HepG2 (cell line): Measurements from ENCODE around the gene COPS7B. TPM values are rescaled to one million over a fixed set of nuclear protein-coding genes. Genes with fewer than 3 reads are reported as not detected.
A peak's percentile ranks its signal among the peaks of the same experiment; 100 is the strongest.

Experiments used
- ARID3A ChIP-seq: IDR thresholded peaks from 2 replicates; pipeline ENCODE4 v1.6.1; 2012; ENCODE audit warnings: low read depth, low read length, improper control_type of control experiment
- ATF3 ChIP-seq: sonication (generic); formaldehyde crosslinking; IDR thresholded peaks from 2 replicates; pipeline ENCODE4 v1.4.0; 2020; ENCODE audit warnings: missing genetic modification reagents
- CEBPB ChIP-seq: IDR thresholded peaks from 2 replicates; pipeline ENCODE4 v1.6.1; 2011; ENCODE audit warnings: low read depth, low read length, improper control_type of control experiment, borderline replicate concordance
- CTCF ChIP-seq: sonication (generic); formaldehyde crosslinking; IDR thresholded peaks from 2 replicates; pipeline ENCODE4 v1.5.0; 2020; ENCODE audit warnings: mild to moderate bottlenecking, missing genetic modification reagents, moderate library complexity
- HMGXB4 ChIP-seq, 2 experiments: sonication (generic) in 1 of 2; formaldehyde crosslinking in 1 of 2; IDR thresholded peaks; 2 replicates each; pipeline versions ENCODE4 v1.4.0 to v1.6.1; 2018 to 2020; ENCODE audit warnings: missing genetic modification reagents in 2 of 2, borderline replicate concordance in 1 of 2, low read depth in 1 of 2, mild to moderate bottlenecking in 1 of 2, missing biosample characterization in 1 of 2
- NR2F6 ChIP-seq, 2 experiments: IDR thresholded peaks; 2 replicates each; pipeline ENCODE4 v1.6.1; 2016; ENCODE audit warnings: antibody characterized with exemption in 1 of 2, mild to moderate bottlenecking in 1 of 2
- RBM22 ChIP-seq: fragments of 200-400 bp; formaldehyde crosslinking; optimal IDR thresholded peaks from 2 replicates; pipeline ENCODE3; 2017; ENCODE audit warnings: mild to moderate bottlenecking, low read length, moderate library complexity
- SIX1 ChIP-seq: sonication (generic); formaldehyde crosslinking; IDR thresholded peaks from 2 replicates; pipeline ENCODE4 v1.4.0; 2020; ENCODE audit warnings: missing genetic modification reagents, borderline replicate concordance
- SIX4 ChIP-seq: sonication (generic); formaldehyde crosslinking; IDR thresholded peaks from 2 replicates; pipeline ENCODE4 v1.4.0; 2020; ENCODE audit warnings: missing genetic modification reagents
- SMC3 ChIP-seq: IDR thresholded peaks from 2 replicates; pipeline ENCODE4 v1.6.1; 2011; ENCODE audit warnings: low read length, improper control_type of control experiment
- SRF ChIP-seq: IDR thresholded peaks from 2 replicates; pipeline ENCODE4 v1.6.1; 2011; ENCODE audit warnings: mild to moderate bottlenecking, low read depth, low read length, moderate library complexity
- STAG1 ChIP-seq: sonication (generic); formaldehyde crosslinking; IDR thresholded peaks from 2 replicates; pipeline ENCODE4 v1.4.0; 2020; ENCODE audit warnings: missing genetic modification reagents
- SUZ12 ChIP-seq: fragments of 150-350 bp; IDR thresholded peaks from 2 replicates; pipeline ENCODE4 v1.6.1; 2014; ENCODE audit warnings: low read depth, low read length
- TIGD3 ChIP-seq: sonication (generic); formaldehyde crosslinking; IDR thresholded peaks from 2 replicates; pipeline ENCODE4 v1.5.1; 2020; ENCODE audit warnings: mild to moderate bottlenecking, missing genetic modification reagents, borderline replicate concordance
- XRCC5 ChIP-seq: fragments of 200-400 bp; formaldehyde crosslinking; optimal IDR thresholded peaks from 2 replicates; pipeline ENCODE3; 2017; ENCODE audit warnings: mild to moderate bottlenecking, low read length
- ZNF124 ChIP-seq: sonication (generic); formaldehyde crosslinking; IDR thresholded peaks from 2 replicates; pipeline ENCODE4 v1.4.0; 2020; ENCODE audit warnings: missing genetic modification reagents
- ZNF331 ChIP-seq: sonication (generic); formaldehyde crosslinking; IDR thresholded peaks from 2 replicates; pipeline ENCODE4 v1.4.0; 2020; ENCODE audit warnings: missing genetic modification reagents
- ZNF644 ChIP-seq: IDR thresholded peaks from 2 replicates; pipeline ENCODE4 v1.6.1; 2016; ENCODE audit warnings: low read depth
- ZNF724P ChIP-seq: sonication (generic); formaldehyde crosslinking; IDR thresholded peaks from 2 replicates; pipeline ENCODE4 v1.8.0; 2022; ENCODE audit warnings: missing genetic modification reagents, borderline replicate concordance
- ZNF773 ChIP-seq: sonication (generic); formaldehyde crosslinking; IDR thresholded peaks from 2 replicates; pipeline ENCODE4 v1.4.0; 2020; ENCODE audit warnings: missing genetic modification reagents, borderline replicate concordance
- ZNF776 ChIP-seq: sonication (generic); formaldehyde crosslinking; IDR thresholded peaks from 2 replicates; pipeline ENCODE4 v1.4.0; 2020; ENCODE audit warnings: mild to moderate bottlenecking, missing genetic modification reagents
- polyA plus RNA-seq, 8 experiments: library from polyadenylated mRNA; depleted of rRNA in 3 of 8; stranded (reverse) in 7 of 8; unstranded in 1 of 8; fragments of >200 nt; fragmentation: Illumina TruSeq in 4 of 8; extraction: Trizol in 4 of 8; gene quantifications; 2 replicates each; pipeline versions ENCODE4 v1.2.1 to v1.2.3, GENCODE V29; 2011 to 2016; ENCODE audit warnings: low read depth in 4 of 8, missing spikeins in 1 of 8, mixed read lengths in 1 of 8; ENCODE audit not compliant: insufficient read depth in 1 of 8
- total RNA-seq, 5 experiments: library from RNA; depleted of rRNA; stranded (reverse); fragments of >200 nt; fragmentation: Illumina TruSeq; extraction: Trizol; gene quantifications; 2 replicates each; pipeline ENCODE4 v1.2.3, GENCODE V29; 2016; ENCODE audit warnings: low read depth in 1 of 5

Gene COPS7B
- total and polyA plus RNA-seq, 2 of the 13 experiments (the other 11 are each of a cell fraction or from before 2014, with no cell fraction given): 30.6 to 62.7 TPM

- TF ChIP-seq CTCF (CRISPR knock-in tag) (peak; percentile 48), SRF (no peak), ATF3 (no peak), ZNF776 (no peak), SIX4 (CRISPR knock-in tag) (peak; percentile 68; the same call in 1 of the 2 replicates), XRCC5 (peak; percentile 71), NR2F6 (IDR thresholded peaks at IDR 0.05) (0 out of 2 replicates have a peak, but pooled peaks have one; percentile 4), NR2F6 (CRISPR knock-in tag; IDR thresholded peaks at IDR 0.05) (no peak), ZNF724P (CRISPR knock-in tag) (no peak), ZNF124 (CRISPR knock-in tag) (0 out of 2 replicates have a peak, but pooled peaks have one; percentile 56), RBM22 (peak; percentile 22), ZNF644 (CRISPR knock-in tag) (peak; percentile 41; the same call in 1 of the 2 replicates), ZNF331 (CRISPR knock-in tag) (peak; percentile 58; the same call in 1 of the 2 replicates), STAG1 (CRISPR knock-in tag) (peak; percentile 13; the same call in 1 of the 2 replicates), SMC3 (peak; percentile 24; the same call in 1 of the 2 replicates), TIGD3 (CRISPR knock-in tag) (no peak), ARID3A (0 out of 2 replicates have a peak, but pooled peaks have one; percentile 13), CEBPB (no peak), SIX1 (CRISPR knock-in tag) (peak; percentile 73; the same call in 1 of the 2 replicates), SUZ12 (no peak), ZNF773 (no peak), HMGXB4 (CRISPR knock-in tag; IDR thresholded peaks at IDR 0.05; ENCODE audit: borderline replicate concordance in 1 of 2, low read depth in 1 of 2) (peak in 1 of 2 experiments; percentile 39; a peak in 1 of 4 replicates)
Measured at GRCh38 chr2:231795525-231796327, 9.5 kb downstream of the COPS7B start (continued).
